Heart left ventricle (tissue), 16 donors: ENCODE data around the gene SCYGR3. TPM values are rescaled to one million over a fixed set of nuclear protein-coding genes. Genes with fewer than 3 reads are reported as not detected.

ENCODE experiments used
- ATAC-seq, 4 donors: fragments of 200-7000 bp; cut with Tn5 transposase; one replicate each; pipeline ENCODE4 v1.9.1; 2020 to 2022; ENCODE audit warnings: moderate library complexity in 4 of 4, mild to moderate bottlenecking in 3 of 4, moderate number of reproducible peaks in 1 of 4
- DNase-seq, 5 donors: peaks; one replicate each; pipeline ENCODE4 v3.0.0-alpha.2; 2020
- H3K27ac ChIP-seq, 12 donors: fragments of 200-600 bp; sonication (generic) in 4 of 12; one replicate each; pipeline versions ENCODE4 v1.5.0 to v1.8.0; 2016 to 2022; ENCODE audit warnings: mild to moderate bottlenecking in 2 of 12
- H3K27me3 ChIP-seq, 9 donors: fragments of 200-600 bp; sonication (generic) in 2 of 9; one replicate each; pipeline versions ENCODE4 v1.5.1 to v1.8.0; 2016 to 2022; ENCODE audit warnings: mild to moderate bottlenecking in 3 of 9
- H3K36me3 ChIP-seq, 9 donors: fragments of 200-600 bp; sonication (generic) in 2 of 9; one replicate each; pipeline versions ENCODE4 v1.5.0 to v1.8.0; 2018 to 2022; ENCODE audit warnings: mild to moderate bottlenecking in 2 of 9
- H3K4me1 ChIP-seq, 12 donors: fragments of 200-600 bp; sonication (generic) in 4 of 12; one replicate each; pipeline versions ENCODE4 v1.5.0 to v1.8.0; 2016 to 2022; ENCODE audit warnings: mild to moderate bottlenecking in 3 of 12
- H3K4me3 ChIP-seq, 12 donors: fragments of 200-600 bp; sonication (generic) in 4 of 12; one replicate each; pipeline versions ENCODE4 v1.5.0 to v1.8.0; 2017 to 2022; ENCODE audit warnings: mild to moderate bottlenecking in 9 of 12, moderate library complexity in 4 of 12
- H3K9me3 ChIP-seq, 12 donors: fragments of 200-600 bp; sonication (generic) in 4 of 12; one replicate each; pipeline versions ENCODE4 v1.5.0 to v1.8.0; 2016 to 2022; ENCODE audit warnings: mild to moderate bottlenecking in 1 of 12
- POLR2A ChIP-seq, 2 donors: fragments of 450-650 bp; IDR thresholded peaks; one replicate each; pipeline ENCODE4 v1.6.1; 2017; ENCODE audit warnings: antibody characterized with exemption in 2 of 2, mild to moderate bottlenecking in 2 of 2, moderate library complexity in 2 of 2
- WGBS, 4 donors: extraction: QIAGEN DNeasy Blood & Tissue Kit in 2 of 4; methylation state at CpG; one replicate each; pipeline versions ENCODE4 v1.1.5 to v1.1.7; 2013 to 2018; 5-methylcytosine and 5-hydroxymethylcytosine counted together
- intact Hi-C, 10 donors: fragments of 100-400 bp; cut with DNase I; formaldehyde crosslinking; loops; one replicate each; pipeline versions ENCODE4 v1.11.1 to v1.14.2; 2022
- polyA plus RNA-seq, 2 donors: library from polyadenylated mRNA; stranded (reverse); fragments of 200-250 nt; gene quantifications; one replicate each; pipeline ENCODE4 v1.2.3, GENCODE V29; 2013
- total RNA-seq, 9 donors: library from RNA; depleted of rRNA in 2 of 9; stranded (reverse); fragments of >200 nt in 2 of 9; fragmentation: NEBNext Ultra II Directional in 3 of 9; extraction: Animal tissue kit (Norgen Biotek cat#: 25700) in 3 of 9; gene quantifications; one replicate each; pipeline versions ENCODE4 v1.1.0 to v1.2.4, GENCODE V29; 2016 to 2023
- TF ChIP-seq, protein P1 (sequence below), 12 donors: fragments of 200-600 bp; sonication (generic) in 4 of 12; IDR thresholded peaks; one replicate each; pipeline versions ENCODE4 v1.5.0 to v1.8.0; 2018 to 2022; ENCODE audit warnings: antibody characterized with exemption in 12 of 12, mild to moderate bottlenecking in 5 of 12
- donor health status: ischemic (EF 13 %, LVEDD 7.1; RV severe dilation, severe dysfunction).
- donor health status: healthy with polysubstance abuse.
- donor health status: DM: no; HTN: yes; CAD: no.
- donor health status: DM: no; HTN: no; CAD: no.
- donor health status: ischemic (EF 25% LVEDD 6.9; RV normal size, moderate dysfunction).
- donor health status: ischemic (EF 25% LVEDD 5.7; RV mildly dilated, moderate dysfunction).
- donor health status: healthy.
- donor health status: DM: yes; HTN: yes; CAD: no.
- donor health status: ischemic (EF 35%, LVEDD 5.7; RV mildly dilated, moderate dysfunction).
- donor health status: nonischemic (EF 11% LVEDD 7.7; RV severe dilation, severe dysfunction).
- donor health status: DM: yes; HTN: yes; CAD: no.
- donor health status: PGD.
- donor health status: ischemic (EF 29% LVEDD 5.4; RV normal size, mild dysfunction).
- donor health status: nonischemic (EF 23%, LVEDD 6.1; RV moderate dilation, normal function).

SCYGR3 gene
- total and polyA plus RNA-seq, 11 donors = not detected

DNA sequence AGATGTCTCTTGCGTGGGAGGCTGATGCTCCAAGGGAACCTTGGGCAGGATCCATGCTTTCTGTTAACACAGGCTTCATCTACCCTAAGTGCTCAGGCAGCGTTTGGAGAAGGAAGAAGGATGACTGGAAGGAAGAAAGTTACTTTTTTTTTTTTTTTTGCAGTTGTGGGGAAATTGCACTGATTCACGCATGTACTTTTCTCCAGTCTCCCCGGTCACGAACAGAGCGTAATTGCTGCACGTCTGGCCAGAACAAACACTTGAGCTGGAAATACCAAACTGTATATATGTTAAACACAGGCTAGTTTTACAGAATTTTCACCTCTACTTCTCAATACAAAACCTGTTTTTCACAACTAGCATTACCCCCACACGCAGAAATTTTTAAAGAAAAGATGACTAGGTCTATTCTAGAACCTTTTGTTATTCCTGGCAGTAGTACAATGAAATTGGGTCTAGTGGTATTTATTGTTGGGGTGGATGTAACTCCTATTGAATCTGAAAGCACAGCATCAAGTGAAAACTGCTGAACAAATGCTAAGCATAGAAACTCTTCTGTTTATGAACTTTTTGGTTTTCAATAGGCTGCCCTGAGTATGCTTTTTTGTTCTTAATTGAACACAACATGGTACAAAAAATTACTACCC lies 42.7 kb upstream of the SCYGR3 start:
- WGBS, 4 donors = 69 to 78% (median 70%) methylated on average over 8 of the region's 8 CpGs
- no peak for DNase-seq
- intact Hi-C loops = loop anchor here in 7 of 10 donors (5.0 to 10.0 kb wide), 7 partner anchors 105 to 250 kb away; partner anchors contain the start of gene AGFG1 (in 1 of the 7)
- Histone ChIP-seq H3K36me3 (no peaks in the 10 kb centered on the region), H3K4me3 (no peak overlapping the region), H3K27me3 (no peaks in the 10 kb centered on the region), H3K9me3 (no peaks in the 10 kb centered on the region), H3K4me1 (peaks cover 0 to 7% (median 0%) of the 10 kb centered on the region in 12 donors), H3K27ac (no peak overlapping the region)
- TF ChIP-seq, protein P1, sequence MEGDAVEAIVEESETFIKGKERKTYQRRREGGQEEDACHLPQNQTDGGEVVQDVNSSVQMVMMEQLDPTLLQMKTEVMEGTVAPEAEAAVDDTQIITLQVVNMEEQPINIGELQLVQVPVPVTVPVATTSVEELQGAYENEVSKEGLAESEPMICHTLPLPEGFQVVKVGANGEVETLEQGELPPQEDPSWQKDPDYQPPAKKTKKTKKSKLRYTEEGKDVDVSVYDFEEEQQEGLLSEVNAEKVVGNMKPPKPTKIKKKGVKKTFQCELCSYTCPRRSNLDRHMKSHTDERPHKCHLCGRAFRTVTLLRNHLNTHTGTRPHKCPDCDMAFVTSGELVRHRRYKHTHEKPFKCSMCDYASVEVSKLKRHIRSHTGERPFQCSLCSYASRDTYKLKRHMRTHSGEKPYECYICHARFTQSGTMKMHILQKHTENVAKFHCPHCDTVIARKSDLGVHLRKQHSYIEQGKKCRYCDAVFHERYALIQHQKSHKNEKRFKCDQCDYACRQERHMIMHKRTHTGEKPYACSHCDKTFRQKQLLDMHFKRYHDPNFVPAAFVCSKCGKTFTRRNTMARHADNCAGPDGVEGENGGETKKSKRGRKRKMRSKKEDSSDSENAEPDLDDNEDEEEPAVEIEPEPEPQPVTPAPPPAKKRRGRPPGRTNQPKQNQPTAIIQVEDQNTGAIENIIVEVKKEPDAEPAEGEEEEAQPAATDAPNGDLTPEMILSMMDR (IDR thresholded peaks at IDR 0.05) = no peak
- TF ChIP-seq POLR2A (IDR thresholded peaks at IDR 0.05) = no peak
- ATAC-seq = no peak

DNA sequence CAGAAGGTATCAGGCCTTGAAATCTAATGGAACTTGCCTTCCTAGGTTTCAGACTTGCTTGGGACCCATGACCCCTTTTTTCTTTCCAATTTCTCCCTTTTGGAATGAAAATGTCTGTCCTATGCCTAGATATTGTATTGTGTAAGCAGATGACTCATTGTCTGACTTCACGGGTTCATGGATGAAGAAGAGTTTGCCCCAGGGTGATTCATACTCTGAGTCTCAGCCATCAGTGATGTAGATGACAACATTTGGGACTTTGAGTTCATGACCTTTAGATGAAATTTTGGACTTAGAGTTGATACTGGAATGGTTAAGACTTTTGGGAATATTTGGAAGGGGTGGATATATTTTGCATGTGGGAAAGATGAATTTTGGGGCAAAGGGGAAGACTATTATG lies 40.8 kb upstream of the SCYGR3 start:
- Histone ChIP-seq H3K9me3 (no peaks in the 10 kb centered on the region), H3K4me1 (peaks cover 0 to 6% (median 0%) of the 10 kb centered on the region in 12 donors), H3K36me3 (no peaks in the 10 kb centered on the region), H3K27me3 (no peaks in the 10 kb centered on the region), H3K4me3 (no peak overlapping the region), H3K27ac (peak overlapping the region in 2 of 12 donors; percentile 20 to 49)
- intact Hi-C loops = loop anchor here in 7 of 10 donors (5.0 to 10.0 kb wide), 7 partner anchors 107 to 248 kb away; partner anchors contain the start of gene AGFG1 (in 1 of the 7)
- peak in 3 of 4 donors; percentile 67 to 91 (median 85) for ATAC-seq
- 46 to 67% (median 59%) methylated on average over 1 of the region's 1 CpG for WGBS, 4 donors
- TF ChIP-seq, protein P1 (IDR thresholded peaks at IDR 0.05) = no peak
- no peak for TF ChIP-seq POLR2A (IDR thresholded peaks at IDR 0.05)
- no peak for DNase-seq

DNA sequence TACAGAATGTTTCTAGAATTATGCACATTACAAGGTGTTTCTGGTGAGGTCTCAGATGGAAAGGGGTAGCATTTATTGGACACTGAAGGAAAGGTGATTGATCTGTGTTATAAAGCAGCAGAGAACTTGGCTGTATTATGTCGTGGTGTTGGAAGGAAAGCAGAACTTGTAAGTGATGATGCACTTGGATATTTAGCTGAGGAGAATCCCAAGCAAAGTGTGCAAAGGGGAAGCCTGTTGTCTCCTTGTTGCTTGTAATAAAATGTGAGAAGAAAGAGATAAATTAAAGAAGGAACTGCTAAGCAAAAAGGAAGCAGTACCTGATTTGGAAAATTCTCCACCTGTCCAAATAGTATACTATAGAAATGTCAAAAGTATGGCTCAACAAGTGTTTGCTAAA lies 39.8 kb upstream of the SCYGR3 start:
- WGBS, 4 donors = 63 to 76% (median 71%) methylated on average over 1 of the region's 1 CpG
- H3K27ac ChIP-seq = no peak overlapping the region

DNA sequence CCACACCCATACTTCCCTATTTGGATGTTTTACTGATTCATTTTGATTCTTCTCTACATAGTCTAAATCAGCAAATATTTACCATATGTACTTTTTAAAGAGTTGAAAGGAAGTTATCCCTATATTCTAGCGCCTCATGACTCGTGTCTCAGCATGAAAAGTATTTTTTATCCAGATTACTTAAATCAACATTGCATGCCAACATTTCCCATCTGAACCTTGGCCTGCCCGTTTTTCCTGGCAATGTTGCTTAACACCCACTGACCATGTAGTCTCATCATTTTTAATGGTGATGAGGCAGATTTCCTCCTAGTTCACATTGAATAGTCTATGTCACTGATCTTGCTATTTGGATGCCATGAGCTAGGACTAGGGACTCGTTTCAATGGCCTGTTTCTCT lies 38.8 kb upstream of the SCYGR3 start:
- intact Hi-C loops = loop anchor here in 3 of 10 donors (10.0 kb wide), 3 partner anchors 179 to 231 kb away; partner anchors contain the start of gene AGFG1 (in 1 of the 3)
- H3K9me3 ChIP-seq = no peaks in the 10 kb centered on the region
- no peak overlapping the region for H3K4me3 ChIP-seq
- peaks cover 0 to 5% (median 0%) of the 10 kb centered on the region in 12 donors for H3K4me1 ChIP-seq
- peak overlapping the region in 1 of 12 donors; percentile 10 for H3K27ac ChIP-seq
- H3K27me3 ChIP-seq = no peaks in the 10 kb centered on the region
- ATAC-seq (peak in 1 of 4 donors; percentile 29), DNase-seq (no peak)
- H3K36me3 ChIP-seq = no peaks in the 10 kb centered on the region
- no peak for TF ChIP-seq POLR2A (IDR thresholded peaks at IDR 0.05)
- TF ChIP-seq, protein P1 (IDR thresholded peaks at IDR 0.05) = no peak
- WGBS, 4 donors = 52 to 59% (median 57%) methylated on average over 4 of the region's 4 CpGs

More for the DNA sequence above, 39.8 kb upstream of the SCYGR3 start:
- intact Hi-C loops = loop anchor here in 3 of 10 donors (10.0 kb wide), 3 partner anchors 180 to 230 kb away; partner anchors contain the start of gene AGFG1 (in 1 of the 3)
- Histone ChIP-seq H3K4me3 (no peak overlapping the region), H3K36me3 (no peaks in the 10 kb centered on the region), H3K27me3 (no peaks in the 10 kb centered on the region), H3K9me3 (no peaks in the 10 kb centered on the region), H3K4me1 (peaks cover 0 to 6% (median 0%) of the 10 kb centered on the region in 12 donors)
- ATAC-seq (no peak), DNase-seq (no peak)
- no peak for TF ChIP-seq POLR2A (IDR thresholded peaks at IDR 0.05)
- TF ChIP-seq, protein P1 (IDR thresholded peaks at IDR 0.05) = no peak
